Activated naive CD4-positive, alpha-beta T cell treated with anti-CD3 and anti-CD28 coated beads, Interleukin-2, amount 10 ng/mL, durations not matched to agents 5 hours and 36 hours (primary cell): Measurements from ENCODE around the gene ALG1L2. TPM values are rescaled to one million over a fixed set of nuclear protein-coding genes. Genes with fewer than 3 reads are reported as not detected.

Source experiments
- total RNA-seq, 2 experiments: library from RNA; stranded (reverse); gene quantifications; one replicate each; pipeline ENCODE4 v1.2.3, GENCODE V29; 2021

ALG1L2 gene
- under 1 TPM in 1 of 2 experiments, not detected in 1; 0.70 TPM for total RNA-seq

DNA sequence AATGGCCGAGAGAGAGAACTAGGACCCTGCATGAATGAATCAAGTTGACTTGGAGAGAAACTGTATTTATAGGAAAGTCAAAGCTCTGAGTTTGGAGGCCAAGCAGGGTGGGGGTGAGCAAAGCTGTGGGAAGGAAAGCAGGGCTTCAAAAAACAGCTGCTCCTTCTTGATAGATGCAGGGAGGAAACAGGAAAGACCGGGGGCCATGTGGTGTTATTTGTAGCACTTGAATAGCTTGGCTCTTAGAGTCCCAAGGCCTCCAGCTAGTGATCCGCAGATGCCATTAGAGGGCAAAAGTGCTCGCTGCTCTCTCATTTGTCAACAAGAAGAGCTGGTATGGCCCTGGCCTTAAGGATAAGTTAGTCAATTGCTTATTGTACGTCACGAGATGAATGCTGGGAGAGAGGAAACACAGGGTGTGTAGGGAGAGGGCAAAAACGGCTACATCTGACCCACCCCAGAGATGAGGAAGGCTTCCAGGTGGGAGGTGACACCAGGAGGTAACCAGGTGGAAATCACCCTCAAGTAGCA is at the start of gene ALG1L2:
Gene ALG1L2 (plus strand): TSS at position 481 of the 531 bp plus-strand sequence. CDS start 186 bp downstream, outside the sequence.

Other genes starting within 250 kb of the ALG1L2 start
- gene TMCC1, start 188.1 kb upstream of the ALG1L2 start, total RNA-seq = 10 to 100 TPM; 17.5 to 19.8 TPM
- gene TRH, start 107.1 kb upstream of the ALG1L2 start, total RNA-seq = not detected